Hepatocyte (in vitro differentiated cells): ENCODE data around the gene SLC15A3. TPM values are rescaled to one million over a fixed set of nuclear protein-coding genes. Genes with fewer than 3 reads are reported as not detected.

Experiments used
- DNase-seq: peaks from one replicate; pipeline ENCODE4 v3.0.0-alpha.2; 2016; ENCODE audit warnings: low spot score
- H2AFZ ChIP-seq: fragments of 200-600 bp; sonication (generic); 2 replicates; pipeline ENCODE4 v1.6.0; 2016; ENCODE audit warnings: antibody characterized with exemption, mild to moderate bottlenecking
- H3K27ac ChIP-seq: fragments of 200-600 bp; sonication (generic); 2 replicates; pipeline ENCODE4 v1.5.1; 2016; ENCODE audit warnings: mild to moderate bottlenecking
- H3K27me3 ChIP-seq: fragments of 200-600 bp; sonication (generic); 2 replicates; pipeline ENCODE4 v1.6.1; 2016
- H3K36me3 ChIP-seq: fragments of 200-600 bp; sonication (generic); replicated peaks from 2 replicates; pipeline ENCODE4 v1.5.1; 2016; ENCODE audit warnings: low read depth; ENCODE audit not compliant: insufficient read depth
- H3K4me1 ChIP-seq: fragments of 200-600 bp; sonication (generic); 2 replicates; pipeline ENCODE4 v1.5.1; 2016; ENCODE audit warnings: mild to moderate bottlenecking, moderate library complexity; ENCODE audit not compliant: insufficient read depth
- H3K4me2 ChIP-seq: fragments of 200-600 bp; sonication (generic); 2 replicates; pipeline ENCODE4 v1.6.0; 2016
- H3K4me3 ChIP-seq: fragments of 200-600 bp; sonication (generic); 2 replicates; pipeline ENCODE4 v1.5.1; 2016; ENCODE audit warnings: mild to moderate bottlenecking
- H3K79me2 ChIP-seq: fragments of 200-600 bp; sonication (generic); 2 replicates; pipeline ENCODE4 v1.6.0; 2017; ENCODE audit warnings: mild to moderate bottlenecking
- H3K9me2 ChIP-seq: fragments of 200-600 bp; sonication (generic); replicated peaks from 2 replicates; pipeline ENCODE4 v1.6.0; 2017; ENCODE audit warnings: mild to moderate bottlenecking; ENCODE audit not compliant: insufficient read depth
- H3K9me3 ChIP-seq: fragments of 200-600 bp; sonication (generic); 2 replicates; pipeline ENCODE4 v1.5.1; 2016; ENCODE audit warnings: low read depth, mild to moderate bottlenecking
- H4K20me1 ChIP-seq: fragments of 200-600 bp; sonication (generic); 2 replicates; pipeline ENCODE4 v1.6.0; 2016; ENCODE audit warnings: mild to moderate bottlenecking; ENCODE audit not compliant: insufficient read depth, poor library complexity, severe bottlenecking
- EZH2 ChIP-seq: fragments of 200-600 bp; sonication (generic); IDR thresholded peaks from 2 replicates; pipeline ENCODE4 v1.6.1; 2016; ENCODE audit warnings: antibody characterized with exemption, mild to moderate bottlenecking, borderline replicate concordance
- EZH2phosphoT487 ChIP-seq: fragments of 200-600 bp; sonication (generic); IDR thresholded peaks from one replicate; pipeline ENCODE4 v1.6.1; 2018; ENCODE audit warnings: antibody characterized with exemption, mild to moderate bottlenecking, low read depth, moderate library complexity; ENCODE audit not compliant: unreplicated experiment, severe bottlenecking
- WGBS: methylation state at CpG from one replicate; pipeline ENCODE4 v1.1.6; 2016; ENCODE audit warnings: low lambda C conversion rate; ENCODE audit errors: missing lambda C conversion rate; 5-methylcytosine and 5-hydroxymethylcytosine counted together
- polyA plus RNA-seq: library from polyadenylated mRNA; unstranded; fragments of >200 nt; fragmentation: Nextera tagmentation; extraction: Ambion mirVana; gene quantifications from 2 replicates; pipeline ENCODE4 v1.2.1, GENCODE V29; 2016
- total RNA-seq: library from RNA; depleted of rRNA; stranded (reverse); fragments of >200 nt; gene quantifications from 2 replicates; pipeline ENCODE4 v1.2.3, GENCODE V29; 2014
- TF ChIP-seq, protein P1 (sequence below): fragments of 200-600 bp; sonication (generic); IDR thresholded peaks from 2 replicates; pipeline ENCODE4 v1.5.1; 2016; ENCODE audit warnings: antibody characterized with exemption, mild to moderate bottlenecking; ENCODE audit not compliant: poor library complexity

Gene SLC15A3
- total and polyA plus RNA-seq, 2 experiments from 2014 or later = 0.56 to 3.3 TPM

DNA sequence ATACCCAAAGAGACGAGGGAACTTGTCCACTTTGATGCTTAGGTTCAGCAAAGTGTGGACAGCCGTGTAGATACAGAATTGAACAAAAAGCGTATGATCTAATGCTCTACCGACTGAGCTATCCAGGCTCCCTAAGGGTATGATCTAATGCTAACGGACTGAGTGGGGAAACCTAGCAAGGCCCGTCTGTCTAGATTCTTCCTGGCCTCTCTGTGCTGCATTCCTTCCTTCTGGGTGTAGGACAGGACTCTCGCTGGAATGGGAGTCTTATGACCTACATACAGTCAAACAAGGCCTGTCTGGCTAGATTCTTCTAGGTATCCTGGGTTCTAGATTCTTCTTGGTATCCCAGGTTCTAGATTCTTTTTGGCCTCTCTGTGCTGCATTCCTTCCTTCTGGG lies 8.4 kb upstream of the SLC15A3 start:
- Histone ChIP-seq H3K9me2 (no peaks in the 10 kb centered on the region), H3K4me3 (no peak overlapping the region), H4K20me1 (no peaks in the 10 kb centered on the region), H3K79me2 (no peaks in the 10 kb centered on the region), H3K27me3 (no peaks in the 10 kb centered on the region), H3K4me1 (no peaks in the 10 kb centered on the region), H3K9me3 (no peaks in the 10 kb centered on the region), H3K36me3 (no peaks in the 10 kb centered on the region), H3K27ac (no peak overlapping the region), H2AFZ (no peak overlapping the region), H3K4me2 (no peak overlapping the region)
- TF ChIP-seq, protein P1, sequence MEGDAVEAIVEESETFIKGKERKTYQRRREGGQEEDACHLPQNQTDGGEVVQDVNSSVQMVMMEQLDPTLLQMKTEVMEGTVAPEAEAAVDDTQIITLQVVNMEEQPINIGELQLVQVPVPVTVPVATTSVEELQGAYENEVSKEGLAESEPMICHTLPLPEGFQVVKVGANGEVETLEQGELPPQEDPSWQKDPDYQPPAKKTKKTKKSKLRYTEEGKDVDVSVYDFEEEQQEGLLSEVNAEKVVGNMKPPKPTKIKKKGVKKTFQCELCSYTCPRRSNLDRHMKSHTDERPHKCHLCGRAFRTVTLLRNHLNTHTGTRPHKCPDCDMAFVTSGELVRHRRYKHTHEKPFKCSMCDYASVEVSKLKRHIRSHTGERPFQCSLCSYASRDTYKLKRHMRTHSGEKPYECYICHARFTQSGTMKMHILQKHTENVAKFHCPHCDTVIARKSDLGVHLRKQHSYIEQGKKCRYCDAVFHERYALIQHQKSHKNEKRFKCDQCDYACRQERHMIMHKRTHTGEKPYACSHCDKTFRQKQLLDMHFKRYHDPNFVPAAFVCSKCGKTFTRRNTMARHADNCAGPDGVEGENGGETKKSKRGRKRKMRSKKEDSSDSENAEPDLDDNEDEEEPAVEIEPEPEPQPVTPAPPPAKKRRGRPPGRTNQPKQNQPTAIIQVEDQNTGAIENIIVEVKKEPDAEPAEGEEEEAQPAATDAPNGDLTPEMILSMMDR = no peak
- TF ChIP-seq EZH2 (no peak), EZH2phosphoT487 (no peak)
- DNase-seq = no peak
- WGBS = 82% methylated on average over 7 of the region's 7 CpGs

DNA sequence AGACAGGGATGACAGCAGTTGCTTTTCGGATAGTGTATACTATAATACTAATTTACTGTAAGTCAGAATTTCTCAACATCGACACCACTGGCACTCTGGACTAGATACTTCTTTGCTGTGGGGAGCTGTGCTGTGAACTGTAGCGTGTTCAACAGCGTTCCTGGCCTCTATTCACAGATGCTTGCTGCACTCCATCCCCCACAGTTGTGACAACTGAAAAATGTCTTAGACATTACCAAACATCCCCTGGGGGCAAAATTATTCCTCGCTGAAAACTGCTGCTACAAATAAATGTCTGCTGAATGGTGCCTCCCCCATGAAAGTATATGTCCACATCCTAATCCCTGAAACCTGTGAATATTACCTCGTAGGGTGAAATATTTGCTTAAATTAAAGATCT lies 7.5 kb upstream of the SLC15A3 start:
- Histone ChIP-seq H3K9me2 (no peaks in the 10 kb centered on the region), H3K27ac (no peak overlapping the region), H3K79me2 (no peaks in the 10 kb centered on the region), H3K27me3 (no peaks in the 10 kb centered on the region), H2AFZ (no peak overlapping the region), H3K4me1 (no peaks in the 10 kb centered on the region), H3K9me3 (no peaks in the 10 kb centered on the region), H3K4me2 (no peak overlapping the region), H4K20me1 (no peaks in the 10 kb centered on the region), H3K36me3 (no peaks in the 10 kb centered on the region), H3K4me3 (no peak overlapping the region)
- TF ChIP-seq, protein P1 = no peak
- TF ChIP-seq EZH2 = no peak
- TF ChIP-seq EZH2phosphoT487 = no peak
- no peak for DNase-seq
- WGBS = 77% methylated on average over 6 of the region's 6 CpGs

DNA sequence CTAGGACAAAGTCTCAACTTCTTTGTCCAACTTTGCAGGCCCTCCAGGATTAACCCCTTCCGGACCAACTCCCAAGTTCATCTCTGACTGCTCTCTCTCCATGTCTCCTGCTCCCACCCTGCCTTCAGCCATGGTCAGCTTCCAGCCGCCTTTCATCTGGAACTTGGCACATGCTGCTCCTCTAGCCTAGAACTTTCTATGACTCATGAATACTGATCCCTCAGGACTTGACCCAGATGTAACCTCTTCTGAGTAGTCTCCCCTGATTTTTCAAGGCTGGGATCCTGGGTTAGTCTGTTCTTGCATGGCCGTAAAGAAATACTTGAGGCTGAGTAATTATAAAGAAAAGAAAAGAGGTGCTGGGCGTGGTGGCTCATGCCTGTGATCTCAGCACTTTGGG lies 5.2 kb upstream of the SLC15A3 start:
- Histone ChIP-seq H3K79me2 (no peaks in the 10 kb centered on the region), H3K27me3 (peaks cover 8% of the 10 kb centered on the region), H3K4me3 (no peak overlapping the region), H4K20me1 (no peaks in the 10 kb centered on the region), H3K4me2 (no peak overlapping the region), H3K27ac (no peak overlapping the region), H3K9me3 (no peaks in the 10 kb centered on the region), H3K4me1 (no peaks in the 10 kb centered on the region), H2AFZ (no peak overlapping the region), H3K36me3 (no peaks in the 10 kb centered on the region), H3K9me2 (no peaks in the 10 kb centered on the region)
- TF ChIP-seq EZH2 (no peak), EZH2phosphoT487 (no peak)
- TF ChIP-seq, protein P1 = no peak
- DNase-seq = no peak
- 87% methylated on average over 4 of the region's 4 CpGs for WGBS

DNA sequence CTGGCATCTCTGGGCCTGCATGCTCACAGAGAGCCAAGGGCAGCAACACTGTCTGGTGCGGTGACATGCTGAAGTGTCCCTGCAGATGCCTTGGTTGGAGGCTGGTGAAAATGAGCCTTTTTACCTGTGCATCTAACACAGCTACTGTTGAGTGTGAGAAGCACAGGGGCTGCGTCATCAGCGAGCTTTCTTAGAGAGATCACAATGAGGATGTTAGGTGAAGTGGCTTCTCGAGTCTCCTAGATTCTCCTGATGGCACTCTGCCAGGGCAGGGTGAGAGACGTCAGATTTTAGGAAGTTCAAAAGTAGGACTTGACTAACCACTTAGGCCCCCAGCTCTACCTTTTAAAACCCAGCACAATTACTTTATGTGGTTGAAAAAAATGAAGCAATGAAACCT lies 3.6 kb upstream of the SLC15A3 start:
- Histone ChIP-seq H3K4me2 (no peak overlapping the region), H3K4me3 (no peak overlapping the region), H3K9me3 (no peaks in the 10 kb centered on the region), H3K36me3 (no peaks in the 10 kb centered on the region), H4K20me1 (no peaks in the 10 kb centered on the region), H3K4me1 (peaks cover 3% of the 10 kb centered on the region), H3K27ac (no peak overlapping the region), H3K27me3 (peaks cover 21% of the 10 kb centered on the region), H2AFZ (no peak overlapping the region), H3K9me2 (no peaks in the 10 kb centered on the region), H3K79me2 (no peaks in the 10 kb centered on the region)
- no peak for TF ChIP-seq EZH2
- WGBS = 68% methylated on average over 5 of the region's 5 CpGs
- DNase-seq = no peak
